ENCODE measurements around the gene GRK6. TPM values are rescaled to one million over a fixed set of nuclear protein-coding genes. Genes with fewer than 3 reads are reported as not detected.

Gene GRK6
- total and polyA plus RNA-seq, 9 of the 15 experiments (the other 6 are each of a cell fraction or from before 2014, with no cell fraction given) = 0.63 to 122 (median 44.5) TPM

- TF ChIP-seq VEZF1 (CRISPR knock-in tag; IDR thresholded peaks at IDR 0.05) = peak; percentile 69; the same call in 1 of the 2 replicates
- no peak for TF ChIP-seq NFRKB (IDR thresholded peaks at IDR 0.05; ENCODE audit: low read depth)
- TF ChIP-seq, protein P1, sequence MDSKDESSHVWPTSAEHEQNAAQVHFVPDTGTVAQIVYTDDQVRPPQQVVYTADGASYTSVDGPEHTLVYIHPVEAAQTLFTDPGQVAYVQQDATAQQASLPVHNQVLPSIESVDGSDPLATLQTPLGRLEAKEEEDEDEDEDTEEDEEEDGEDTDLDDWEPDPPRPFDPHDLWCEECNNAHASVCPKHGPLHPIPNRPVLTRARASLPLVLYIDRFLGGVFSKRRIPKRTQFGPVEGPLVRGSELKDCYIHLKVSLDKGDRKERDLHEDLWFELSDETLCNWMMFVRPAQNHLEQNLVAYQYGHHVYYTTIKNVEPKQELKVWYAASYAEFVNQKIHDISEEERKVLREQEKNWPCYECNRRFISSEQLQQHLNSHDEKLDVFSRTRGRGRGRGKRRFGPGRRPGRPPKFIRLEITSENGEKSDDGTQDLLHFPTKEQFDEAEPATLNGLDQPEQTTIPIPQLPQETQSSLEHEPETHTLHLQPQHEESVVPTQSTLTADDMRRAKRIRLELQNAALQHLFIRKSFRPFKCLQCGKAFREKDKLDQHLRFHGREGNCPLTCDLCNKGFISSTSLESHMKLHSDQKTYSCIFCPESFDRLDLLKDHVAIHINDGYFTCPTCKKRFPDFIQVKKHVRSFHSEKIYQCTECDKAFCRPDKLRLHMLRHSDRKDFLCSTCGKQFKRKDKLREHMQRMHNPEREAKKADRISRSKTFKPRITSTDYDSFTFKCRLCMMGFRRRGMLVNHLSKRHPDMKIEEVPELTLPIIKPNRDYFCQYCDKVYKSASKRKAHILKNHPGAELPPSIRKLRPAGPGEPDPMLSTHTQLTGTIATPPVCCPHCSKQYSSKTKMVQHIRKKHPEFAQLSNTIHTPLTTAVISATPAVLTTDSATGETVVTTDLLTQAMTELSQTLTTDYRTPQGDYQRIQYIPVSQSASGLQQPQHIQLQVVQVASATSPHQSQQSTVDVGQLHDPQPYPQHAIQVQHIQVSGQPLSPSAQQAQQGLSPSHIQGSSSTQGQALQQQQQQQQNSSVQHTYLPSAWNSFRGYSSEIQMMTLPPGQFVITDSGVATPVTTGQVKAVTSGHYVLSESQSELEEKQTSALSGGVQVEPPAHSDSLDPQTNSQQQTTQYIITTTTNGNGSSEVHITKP (IDR thresholded peaks at IDR 0.05; ENCODE audit: partially characterized antibody) = no peak
- TF ChIP-seq KLF1 (tag; IDR thresholded peaks at IDR 0.05) = no peak
- peak in 1 of 2 experiments; percentile 35; a peak in 1 of 4 replicates for TF ChIP-seq RCOR1 (IDR thresholded peaks at IDR 0.05; ENCODE audit: borderline replicate concordance in 1 of 2, low read depth in 2 of 2, low read length in 2 of 2)
- TF ChIP-seq NR1H2 (CRISPR knock-in tag; IDR thresholded peaks at IDR 0.05) = no peak
- no peak for TF ChIP-seq SETDB1 (IDR thresholded peaks at IDR 0.05; ENCODE audit: low read length)
- no peak for TF ChIP-seq GTF2B (IDR thresholded peaks at IDR 0.05; ENCODE audit: extremely low read depth, insufficient read length)
- no peak for TF ChIP-seq ZFPM2 (CRISPR knock-in tag; IDR thresholded peaks at IDR 0.05)
- TF ChIP-seq POU5F1 (IDR thresholded peaks at IDR 0.05; ENCODE audit: borderline replicate concordance, low read depth, low read length, partially characterized antibody) = no peak
- TF ChIP-seq DNMT1 (IDR thresholded peaks at IDR 0.05) = no peak
- 0 out of 2 replicates have a peak, but pooled peaks have one; percentile 18 for TF ChIP-seq BCOR (IDR thresholded peaks at IDR 0.05)
- no peak for TF ChIP-seq CAMTA2 (CRISPR knock-in tag; conservative IDR thresholded peaks at IDR 0.05)
- no peak for TF ChIP-seq GATAD2A (IDR thresholded peaks at IDR 0.05)
- TF ChIP-seq NFIX (CRISPR knock-in tag; IDR thresholded peaks at IDR 0.05; ENCODE audit: low read depth) = no peak
- no peak for TF ChIP-seq FOXK2 (conservative IDR thresholded peaks at IDR 0.05 in 1 of 2, IDR thresholded peaks at IDR 0.05 in 1 of 2; ENCODE audit: low read depth in 2 of 2)
- TF ChIP-seq, protein P2, sequence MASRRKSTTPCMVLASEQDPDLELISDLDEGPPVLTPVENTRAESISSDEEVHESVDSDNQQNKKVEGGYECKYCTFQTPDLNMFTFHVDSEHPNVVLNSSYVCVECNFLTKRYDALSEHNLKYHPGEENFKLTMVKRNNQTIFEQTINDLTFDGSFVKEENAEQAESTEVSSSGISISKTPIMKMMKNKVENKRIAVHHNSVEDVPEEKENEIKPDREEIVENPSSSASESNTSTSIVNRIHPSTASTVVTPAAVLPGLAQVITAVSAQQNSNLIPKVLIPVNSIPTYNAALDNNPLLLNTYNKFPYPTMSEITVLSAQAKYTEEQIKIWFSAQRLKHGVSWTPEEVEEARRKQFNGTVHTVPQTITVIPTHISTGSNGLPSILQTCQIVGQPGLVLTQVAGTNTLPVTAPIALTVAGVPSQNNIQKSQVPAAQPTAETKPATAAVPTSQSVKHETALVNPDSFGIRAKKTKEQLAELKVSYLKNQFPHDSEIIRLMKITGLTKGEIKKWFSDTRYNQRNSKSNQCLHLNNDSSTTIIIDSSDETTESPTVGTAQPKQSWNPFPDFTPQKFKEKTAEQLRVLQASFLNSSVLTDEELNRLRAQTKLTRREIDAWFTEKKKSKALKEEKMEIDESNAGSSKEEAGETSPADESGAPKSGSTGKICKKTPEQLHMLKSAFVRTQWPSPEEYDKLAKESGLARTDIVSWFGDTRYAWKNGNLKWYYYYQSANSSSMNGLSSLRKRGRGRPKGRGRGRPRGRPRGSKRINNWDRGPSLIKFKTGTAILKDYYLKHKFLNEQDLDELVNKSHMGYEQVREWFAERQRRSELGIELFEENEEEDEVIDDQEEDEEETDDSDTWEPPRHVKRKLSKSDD (conservative IDR thresholded peaks at IDR 0.05; ENCODE audit: low read length) = no peak
- no peak for TF ChIP-seq GTF2A2 (tag; IDR thresholded peaks at IDR 0.05)
- no peak for TF ChIP-seq ETS2 (tag; IDR thresholded peaks at IDR 0.05; ENCODE audit: borderline replicate concordance, poor library complexity, severe bottlenecking)
- 0 out of 2 replicates have a peak, but pooled peaks have one; percentile 20 for TF ChIP-seq GABPA (tag; conservative IDR thresholded peaks at IDR 0.05; ENCODE audit: low read depth)
These were observed 3.0 kb downstream of the GRK6 start (continued) for GRCh38 chr5:177429248-177430040.

Data from K562 (cell line).